Measurements from ENCODE around the gene ARHGAP10.
"Not testable (repeated sequence)": the region's sequence is repeated elsewhere in the genome, so short reads cannot be mapped to it uniquely, and the experiment has no call there.

ARHGAP10 gene

GRCh38 chr4:147853706-147854105, 121.8 kb downstream of the ARHGAP10 start:
- DNase-seq (ENCODE audit: low read depth): no peak

DNA sequence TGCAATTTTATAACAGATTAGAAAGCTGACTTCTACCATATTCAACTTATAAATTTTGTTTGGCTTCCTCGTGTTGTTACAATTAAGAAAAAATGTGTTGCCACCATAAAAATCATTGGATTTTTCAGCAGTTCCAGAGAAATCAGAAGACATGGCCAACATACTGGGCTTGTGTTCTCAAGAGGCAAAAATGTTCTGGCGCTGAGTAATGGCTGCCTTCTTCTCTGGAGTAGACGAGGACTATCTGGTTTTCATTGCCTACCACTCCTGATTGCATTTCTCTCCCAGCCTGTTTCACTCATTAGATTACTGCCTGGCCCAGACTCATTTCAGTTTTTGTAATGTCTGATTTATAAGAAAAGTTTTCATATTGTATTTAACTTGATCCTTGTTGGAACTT, 122.3 kb downstream of the ARHGAP10 start:
- DNase-seq (ENCODE audit: low read depth): no peak

DNA sequence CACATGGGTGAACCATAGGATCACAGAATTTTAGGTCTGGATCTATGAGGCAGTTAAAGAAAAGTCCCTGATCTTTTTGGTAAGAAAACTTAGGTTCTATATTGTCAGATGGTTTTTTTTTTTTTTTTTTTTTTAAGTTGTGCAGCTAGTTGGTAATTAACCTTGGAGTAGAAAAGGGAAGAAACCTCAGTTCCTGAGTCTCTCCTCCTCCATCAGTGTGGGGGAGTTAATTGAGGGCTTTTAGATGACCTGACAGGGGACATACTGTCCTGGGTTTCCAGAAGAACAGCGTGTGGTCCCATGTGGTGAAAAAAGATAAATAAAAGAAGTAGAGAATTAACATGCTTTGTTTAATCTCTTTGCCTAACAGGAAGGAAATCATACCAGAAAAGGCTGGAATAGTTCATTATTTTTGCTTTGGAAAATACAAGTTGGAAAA, 123.7 kb downstream of the ARHGAP10 start:
- DNase-seq (ENCODE audit: low read depth): no peak

DNA sequence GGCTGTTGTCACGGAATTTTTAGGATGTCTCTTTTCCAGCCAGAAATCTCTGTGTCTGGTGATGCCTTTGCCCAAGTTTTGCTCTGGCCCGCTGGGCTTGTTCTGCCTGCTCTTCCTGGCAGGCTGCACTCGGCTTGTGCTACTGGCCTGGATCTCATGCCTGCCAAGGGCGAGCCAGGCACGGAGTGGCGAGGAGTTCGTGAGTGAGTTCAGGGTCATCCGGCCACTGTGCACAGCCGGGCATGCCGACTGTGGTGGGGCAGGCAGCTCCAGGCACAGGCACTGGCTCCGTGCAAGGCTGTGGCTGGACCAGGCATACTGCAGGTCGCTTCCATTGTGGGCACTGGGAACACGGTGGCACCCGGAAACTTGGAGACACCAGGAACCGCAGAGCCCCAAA, 129.1 kb downstream of the ARHGAP10 start:
- no peak for DNase-seq (ENCODE audit: low read depth)

GRCh38 chr4:147862043-147862692, 130.3 kb downstream of the ARHGAP10 start:
- DNase-seq (ENCODE audit: low read depth): no peak

- no peak for DNase-seq (ENCODE audit: low read depth)
These were observed 131.3 kb downstream of the ARHGAP10 start for GRCh38 chr4:147863111-147863747.

- no peak for DNase-seq (ENCODE audit: low read depth)
These were observed 132.1 kb downstream of the ARHGAP10 start for GRCh38 chr4:147863808-147864472.

DNA sequence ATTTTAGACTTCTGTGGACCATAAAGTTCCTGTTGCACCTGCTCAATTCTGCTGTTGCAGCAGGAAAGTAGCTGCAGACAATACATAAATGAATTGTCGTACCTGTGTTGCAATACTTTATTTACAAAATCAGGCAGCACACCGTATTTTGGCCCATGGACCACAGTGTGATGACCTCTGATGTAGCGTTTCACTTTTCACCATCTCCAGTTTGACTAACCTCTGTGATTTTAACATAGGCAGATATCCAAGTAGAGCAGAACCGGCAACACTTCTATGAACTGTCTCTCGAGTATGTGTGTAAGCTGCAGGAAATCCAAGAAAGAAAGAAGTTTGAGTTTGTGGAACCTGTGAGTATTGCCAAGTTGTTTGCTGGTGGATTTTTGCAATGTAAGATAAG, 132.7 kb downstream of the ARHGAP10 start:
- DNase-seq (ENCODE audit: low read depth): no peak

DNA sequence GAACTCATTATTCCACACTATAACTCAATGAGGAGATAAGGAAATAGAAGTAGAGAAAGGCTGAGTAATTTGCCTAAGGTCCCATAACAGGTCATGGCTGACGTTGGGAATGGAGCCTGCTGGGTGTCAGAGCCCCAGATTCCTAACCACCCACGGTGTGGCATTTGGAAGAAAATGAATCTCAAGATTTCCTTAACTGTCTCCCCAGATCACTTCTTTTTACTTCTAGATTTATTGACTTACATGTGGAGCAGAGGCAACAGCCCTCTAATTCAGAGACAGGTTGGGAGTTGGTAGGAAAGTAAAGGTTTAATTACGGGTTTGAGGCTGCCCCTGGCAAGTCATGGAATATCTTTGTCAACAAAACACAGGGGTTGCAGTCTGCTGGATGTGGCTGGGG, 134.0 kb downstream of the ARHGAP10 start:
- DNase-seq (ENCODE audit: low read depth): no peak

- peak; percentile 95 for DNase-seq (ENCODE audit: low read depth)
These were observed 134.8 kb downstream of the ARHGAP10 start for GRCh38 chr4:147866532-147867271.

- DNase-seq (ENCODE audit: low read depth): no peak
These were observed 142.2 kb downstream of the ARHGAP10 start for GRCh38 chr4:147874109-147874508.

DNA sequence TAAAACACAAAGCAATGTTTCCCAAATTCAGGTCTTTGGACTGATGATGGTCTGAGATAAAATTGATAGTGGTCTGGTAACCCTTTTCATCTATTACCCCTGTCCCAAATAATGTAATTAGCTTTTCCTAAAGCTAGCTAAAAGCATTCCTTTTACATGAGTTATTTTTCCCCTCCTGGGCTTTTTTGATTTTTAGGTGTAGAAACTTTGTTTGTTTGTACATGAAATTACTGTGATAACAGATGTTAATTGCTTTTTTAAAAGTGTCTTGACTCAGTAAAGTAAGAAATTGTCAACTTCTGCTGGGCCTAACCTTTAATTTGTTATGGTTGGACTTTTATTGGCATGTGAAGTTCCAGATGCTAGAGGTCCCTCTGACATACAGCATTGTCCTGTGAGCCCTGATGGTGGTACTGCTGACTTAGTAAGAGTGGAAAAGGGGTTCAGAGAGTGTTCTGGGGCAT, 145.5 kb downstream of the ARHGAP10 start:
- DNase-seq (ENCODE audit: low read depth): no peak

GRCh38 chr4:147879676-147880075, 147.8 kb downstream of the ARHGAP10 start:
- no peak for DNase-seq (ENCODE audit: low read depth)

GRCh38 chr4:147880511-147880910, 148.6 kb downstream of the ARHGAP10 start:
- no peak for DNase-seq (ENCODE audit: low read depth)

GRCh38 chr4:147884536-147884935, 152.6 kb downstream of the ARHGAP10 start:
- no peak for DNase-seq (ENCODE audit: low read depth)

DNA sequence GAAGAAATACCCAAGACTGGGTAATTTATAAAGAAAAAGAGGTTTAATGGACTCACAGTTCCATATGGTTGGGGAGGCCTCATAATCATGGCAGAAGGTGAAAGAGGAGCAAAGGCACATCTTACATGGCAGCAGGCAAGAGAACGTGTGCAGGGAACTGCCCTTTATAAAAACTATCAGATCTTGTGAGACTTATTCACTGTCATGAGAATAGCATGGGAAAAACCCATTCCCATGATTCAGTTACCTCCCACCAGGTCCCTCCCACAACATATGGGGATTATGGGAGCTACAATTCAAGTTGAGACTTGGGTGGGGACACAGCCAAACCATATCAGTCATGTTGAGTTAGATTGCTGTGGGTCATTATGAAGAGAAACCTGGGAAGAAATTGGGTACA, 153.3 kb downstream of the ARHGAP10 start:
- not testable (repeated sequence) for DNase-seq (ENCODE audit: low read depth)

GRCh38 chr4:147891476-147892115, 159.7 kb downstream of the ARHGAP10 start:
- DNase-seq (ENCODE audit: low read depth): no peak

- DNase-seq (ENCODE audit: low read depth): no peak
These were observed 167.6 kb downstream of the ARHGAP10 start for GRCh38 chr4:147899512-147899911.

GRCh38 chr4:147901388-147901787, 169.5 kb downstream of the ARHGAP10 start:
- no peak for DNase-seq (ENCODE audit: low read depth)

DNA sequence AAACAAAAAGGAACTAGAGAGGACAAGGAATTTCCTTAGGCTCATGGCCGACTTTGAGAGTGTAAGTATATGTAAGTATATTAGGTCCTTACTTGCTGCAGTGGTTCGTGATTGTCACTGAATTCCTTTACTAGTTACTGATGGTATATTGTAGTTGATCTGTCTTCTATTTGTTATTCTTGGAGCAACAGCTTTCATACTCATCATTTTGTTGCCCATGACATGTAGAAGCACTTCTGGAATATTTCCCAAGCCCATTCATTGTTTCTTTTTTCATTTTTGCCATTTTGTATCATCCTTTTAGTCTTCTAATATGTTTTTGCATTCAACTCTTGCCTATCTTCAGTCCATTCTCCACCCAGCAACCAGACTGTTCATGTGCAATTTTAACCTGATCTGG, 170.0 kb downstream of the ARHGAP10 start:
- DNase-seq (ENCODE audit: low read depth): no peak

- no peak for DNase-seq (ENCODE audit: low read depth)
These were observed 177.3 kb downstream of the ARHGAP10 start for GRCh38 chr4:147909225-147909624.

DNA sequence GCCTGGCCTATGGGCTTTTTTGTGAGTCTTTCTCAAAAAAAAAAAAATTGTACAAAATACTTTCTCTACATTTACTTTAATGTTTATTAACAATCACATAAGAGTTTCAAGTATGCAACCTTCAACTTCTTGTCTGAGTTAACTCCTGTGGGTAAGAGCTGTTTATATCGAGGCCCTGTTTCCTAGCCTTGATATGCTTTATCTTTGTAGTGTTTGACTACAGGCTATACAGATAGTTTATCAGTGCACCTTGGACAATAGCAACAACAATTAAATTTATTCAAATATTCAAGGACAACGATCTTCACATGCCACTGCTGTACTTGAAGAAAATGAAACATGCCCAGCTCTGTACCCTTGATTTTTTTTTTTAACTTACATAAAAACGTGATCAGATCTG, 178.4 kb downstream of the ARHGAP10 start:
- DNase-seq (ENCODE audit: low read depth): no peak

Measured in stimulated activated CD8-positive, alpha-beta memory T cell treated with anti-CD3 and anti-CD28 coated beads, Interleukin-12 subunit alpha, Interleukin-12 subunit beta, amount 100 ng/mL, for 1 hour (primary cell).